HG02840 (cell line): ENCODE results near the gene USF3.
"Not testable (repeated sequence)": the region's sequence is repeated elsewhere in the genome, so short reads cannot be mapped to it uniquely, and the experiment has no call there.

ENCODE experiments used
- ATAC-seq: cut with Tn5 transposase; IDR thresholded peaks from one replicate; pipeline ENCODE4 v1.9.1; 2021; ENCODE audit warnings: mild to moderate bottlenecking, moderate library complexity, moderate number of reproducible peaks; ENCODE audit not compliant: unreplicated experiment, low FRiP score

Gene USF3

DNA sequence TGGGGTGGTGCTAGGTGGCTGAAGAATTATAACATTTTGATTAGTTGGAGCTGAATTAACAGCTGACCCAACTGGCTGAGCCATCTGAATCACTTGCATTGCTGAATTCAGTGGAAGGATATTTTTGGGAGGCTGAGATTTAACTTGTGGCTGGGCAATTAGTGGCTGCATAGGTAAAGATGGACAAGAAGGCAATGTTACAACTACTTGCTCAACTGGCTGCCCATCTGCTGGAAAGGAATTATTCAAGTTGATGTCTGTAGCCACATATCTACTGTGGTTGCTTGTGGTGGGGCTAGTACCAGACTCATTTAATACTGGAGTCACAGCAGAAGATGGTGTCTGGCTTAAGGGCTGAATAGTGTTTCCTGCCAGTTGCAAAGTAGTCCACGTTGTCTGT is 36.4 kb downstream of the USF3 start:
- no peak for ATAC-seq

DNA sequence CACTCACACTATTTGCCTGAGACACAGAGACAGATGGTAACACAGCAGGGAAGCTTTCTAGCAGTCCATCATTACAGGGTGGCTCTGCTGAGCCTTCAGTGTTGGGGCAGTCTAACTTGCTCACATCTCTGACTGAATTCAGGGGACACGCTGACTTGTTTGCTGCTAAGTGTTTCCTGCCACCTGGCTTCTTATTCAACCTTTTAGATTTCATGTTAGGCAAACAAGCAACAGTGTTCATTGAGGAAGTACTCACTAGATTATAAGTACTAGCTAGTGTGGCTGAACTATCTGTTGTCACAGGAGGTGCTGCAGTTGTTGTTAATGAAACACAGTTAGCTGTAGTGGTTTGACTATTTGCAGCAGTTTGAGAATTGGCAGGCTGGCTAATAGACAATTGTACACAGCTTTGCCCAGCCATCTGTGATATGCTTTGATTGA is 37.3 kb downstream of the USF3 start:
- no peak for ATAC-seq

- ATAC-seq = no peak
Measured at GRCh38 chr3:113658107-113658506, 38.3 kb downstream of the USF3 start.

GRCh38 chr3:113654851-113655250 is 41.6 kb downstream of the USF3 start:
- no peak for ATAC-seq

GRCh38 chr3:113654310-113654709 is 42.1 kb downstream of the USF3 start:
- no peak for ATAC-seq

GRCh38 chr3:113649174-113649845 is 47.1 kb downstream of the USF3 start:
- no peak for ATAC-seq

DNA sequence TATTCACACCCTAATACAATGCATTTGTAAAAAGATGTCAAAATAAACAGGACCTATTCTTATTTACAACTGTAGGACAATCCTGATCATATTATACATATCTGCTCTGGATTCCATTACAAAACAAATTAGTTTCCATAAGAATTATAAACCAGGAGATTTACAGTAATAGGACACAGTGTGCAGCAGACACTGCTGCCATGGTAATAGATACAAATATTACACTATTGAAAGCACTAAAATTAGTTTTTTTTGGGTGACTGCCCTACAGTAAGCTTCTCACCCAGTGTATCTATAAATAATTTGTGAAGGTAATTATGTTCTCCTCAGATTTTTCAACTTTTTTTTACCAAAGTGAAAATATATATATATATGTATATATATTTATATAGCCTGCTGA is 47.9 kb downstream of the USF3 start:
- ATAC-seq = no peak

GRCh38 chr3:113643583-113643982 is 52.9 kb downstream of the USF3 start:
- ATAC-seq = no peak

DNA sequence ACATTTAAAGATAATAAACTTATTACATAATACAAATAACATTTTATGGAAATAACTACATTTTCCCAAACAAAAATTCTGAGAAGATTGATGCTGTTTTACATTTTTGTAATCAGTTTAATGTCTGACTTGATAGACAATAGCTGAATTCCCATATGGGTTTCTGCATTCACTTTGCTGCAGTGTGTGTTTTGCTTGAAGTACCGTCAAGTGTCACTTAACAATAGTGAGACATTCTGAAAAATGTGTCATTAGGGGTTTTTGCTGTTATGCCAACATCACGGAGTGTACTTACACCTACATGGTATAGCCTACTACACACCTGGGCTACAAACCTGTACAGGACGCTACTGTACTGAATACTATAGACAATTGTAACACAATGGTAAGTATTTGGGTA is 57.5 kb downstream of the USF3 start:
- no peak for ATAC-seq

DNA sequence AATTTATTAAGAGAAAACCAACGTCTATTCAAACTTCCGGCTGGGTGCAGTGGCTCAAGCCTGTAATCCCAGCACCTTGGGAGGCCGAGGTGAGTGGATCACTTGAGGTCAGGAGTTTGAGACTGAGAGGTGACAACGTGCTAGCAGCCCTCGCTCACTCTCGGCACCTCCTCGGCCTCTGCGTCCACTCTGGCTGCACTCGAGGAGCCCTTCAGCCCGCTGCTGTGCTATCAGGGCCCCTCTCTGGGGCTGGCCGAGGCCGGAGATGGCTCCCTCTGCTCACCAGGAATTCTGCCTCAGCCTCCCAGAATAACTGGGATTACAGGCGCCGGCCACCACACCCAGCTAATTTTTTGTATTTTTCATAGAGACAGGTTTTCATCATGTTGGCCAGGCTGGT is 58.7 kb downstream of the USF3 start:
- no peak for ATAC-seq

- ATAC-seq = not testable (repeated sequence)
Measured at GRCh38 chr3:113636034-113636433, 60.4 kb downstream of the USF3 start.

DNA sequence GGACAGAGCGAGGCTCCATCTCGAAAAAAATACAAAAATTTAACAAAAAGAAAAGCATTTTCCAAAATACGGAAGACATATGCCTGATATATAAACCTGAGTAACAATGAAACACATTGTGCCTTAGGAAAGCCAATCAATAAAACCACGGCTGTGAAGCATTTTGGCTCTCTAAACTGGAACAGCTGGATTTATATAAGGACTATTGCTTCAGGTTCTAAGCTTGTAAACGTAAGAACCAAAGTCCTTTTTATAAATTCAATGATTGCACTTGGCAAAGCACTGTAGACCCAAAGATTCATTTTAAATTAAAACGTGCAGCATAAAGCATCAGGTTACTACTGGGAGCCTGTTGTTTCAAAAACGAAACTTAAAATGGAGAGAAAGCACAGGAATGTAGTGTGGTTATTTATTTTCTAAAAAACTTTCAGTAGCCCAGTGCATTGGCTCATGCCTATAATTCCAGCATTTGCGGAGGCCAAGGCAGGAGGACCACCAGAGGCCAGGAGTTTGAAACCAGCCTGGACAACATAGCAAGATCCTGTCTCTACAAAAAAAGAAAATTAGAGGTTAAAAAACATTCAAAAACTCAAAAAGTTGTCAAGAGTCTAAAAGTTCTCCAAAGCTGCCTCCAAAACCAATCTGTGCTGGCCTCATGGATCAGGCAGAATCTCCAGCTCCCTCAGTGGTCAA is 61.5 kb downstream of the USF3 start:
- ATAC-seq = no peak

DNA sequence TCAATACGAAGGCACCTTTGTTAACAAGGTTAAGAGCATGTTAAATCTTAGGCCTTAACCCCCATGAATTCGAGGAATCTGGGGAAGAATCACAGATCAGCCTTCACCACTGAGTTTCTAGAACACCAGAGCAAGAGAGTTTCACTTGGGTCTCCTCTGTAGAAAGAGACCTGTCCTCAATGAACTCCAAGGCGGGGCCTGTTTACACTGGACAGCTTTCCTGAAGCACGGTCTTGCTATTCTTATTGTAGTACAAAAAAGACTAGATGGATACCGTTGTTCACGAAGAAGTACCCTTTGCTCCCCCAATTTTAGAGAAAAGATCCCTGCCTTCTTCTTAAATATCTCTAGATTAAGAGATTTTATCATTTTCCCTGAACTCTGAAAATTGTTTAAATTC is 64.9 kb downstream of the USF3 start:
- ATAC-seq = no peak

DNA sequence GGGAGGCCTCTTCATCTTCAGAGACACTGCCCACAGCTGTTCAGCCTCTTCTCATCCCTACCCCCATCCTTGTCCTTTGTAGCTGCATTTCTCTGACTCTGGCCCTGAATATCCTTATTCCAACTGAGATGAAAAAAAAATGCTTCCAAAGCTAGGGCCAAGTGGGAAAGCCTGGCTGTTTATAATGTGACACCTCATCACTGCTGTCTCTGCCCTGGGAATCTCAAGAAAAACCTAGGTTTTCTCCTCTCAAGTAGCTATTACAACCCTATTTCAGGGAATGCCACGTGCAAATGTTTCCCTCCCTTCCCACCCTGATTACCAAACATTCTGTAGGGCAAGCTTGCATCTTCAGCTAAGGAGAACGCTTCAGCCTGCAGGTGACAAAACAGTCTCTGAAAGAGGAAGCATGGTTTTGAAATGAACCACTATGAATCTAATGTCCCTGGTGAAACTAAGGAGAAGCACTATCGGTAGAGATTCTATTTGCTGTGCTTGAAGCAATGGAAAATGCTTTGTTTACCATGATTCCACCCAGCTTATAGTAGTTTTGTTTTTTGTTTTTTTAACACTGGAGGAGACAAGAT is 65.4 kb downstream of the USF3 start:
- no peak for ATAC-seq

- ATAC-seq = no peak
Measured at GRCh38 chr3:113629584-113630421, 66.6 kb downstream of the USF3 start.

DNA sequence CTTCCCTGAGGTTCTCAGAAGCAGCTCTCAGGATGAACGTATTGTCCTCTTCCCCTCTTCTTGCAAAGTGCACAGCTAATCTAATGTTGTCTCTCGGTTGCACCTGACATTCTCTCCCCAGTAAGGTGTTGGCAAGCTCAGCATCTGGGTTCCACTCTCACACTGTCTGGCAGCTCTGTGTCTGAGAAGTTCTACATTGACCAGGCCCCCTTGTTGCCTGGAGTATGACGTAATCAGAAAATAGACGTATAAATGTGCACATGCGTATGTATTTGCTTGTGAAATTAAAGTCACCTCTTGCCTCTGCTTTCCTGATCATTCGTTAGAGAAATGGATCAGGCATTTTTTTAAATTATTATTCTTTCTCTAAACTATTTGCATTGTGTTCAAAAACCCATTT is 67.7 kb downstream of the USF3 start:
- ATAC-seq = no peak

GRCh38 chr3:113628316-113628715 is 68.1 kb downstream of the USF3 start:
- no peak for ATAC-seq

DNA sequence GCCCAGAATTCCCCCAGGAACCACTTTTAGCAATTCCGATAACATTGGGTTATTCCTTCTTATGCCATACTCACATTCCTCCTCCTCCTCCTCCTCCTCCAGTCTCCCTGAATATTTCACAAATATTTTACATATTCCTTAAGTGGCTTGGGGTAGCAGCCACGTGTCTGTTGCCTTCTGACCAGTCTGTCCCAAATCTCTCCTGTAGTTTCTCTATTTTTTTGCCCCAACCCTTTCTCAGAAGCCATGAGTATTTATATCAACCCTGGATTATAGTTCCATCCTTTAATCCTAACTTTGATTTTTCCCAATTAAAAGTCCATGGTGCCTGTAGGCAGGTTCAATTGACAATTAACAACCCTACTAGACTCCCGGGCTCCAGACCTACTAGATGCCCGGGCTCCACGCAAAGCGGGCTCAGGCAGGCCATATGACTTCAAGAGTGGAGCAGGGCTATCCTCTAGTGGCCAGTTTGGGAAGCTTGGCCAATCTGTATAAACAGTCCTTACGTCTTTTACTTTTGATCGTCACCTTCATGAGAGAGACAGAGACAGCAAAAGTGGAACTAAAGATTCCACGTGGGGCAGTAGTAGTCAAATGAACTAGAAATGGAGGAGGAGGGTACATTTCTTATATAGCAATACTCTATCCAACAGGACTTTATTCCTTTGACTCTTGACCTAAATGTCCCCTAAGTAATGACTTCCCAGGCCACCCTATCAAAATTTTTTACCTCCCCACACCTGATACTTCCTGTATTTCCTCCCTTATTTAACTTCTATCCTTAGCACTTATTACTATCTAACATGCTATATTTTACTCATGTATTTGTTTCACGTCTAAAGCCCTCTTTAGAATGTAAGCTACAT is 69.7 kb downstream of the USF3 start:
- no peak for ATAC-seq

DNA sequence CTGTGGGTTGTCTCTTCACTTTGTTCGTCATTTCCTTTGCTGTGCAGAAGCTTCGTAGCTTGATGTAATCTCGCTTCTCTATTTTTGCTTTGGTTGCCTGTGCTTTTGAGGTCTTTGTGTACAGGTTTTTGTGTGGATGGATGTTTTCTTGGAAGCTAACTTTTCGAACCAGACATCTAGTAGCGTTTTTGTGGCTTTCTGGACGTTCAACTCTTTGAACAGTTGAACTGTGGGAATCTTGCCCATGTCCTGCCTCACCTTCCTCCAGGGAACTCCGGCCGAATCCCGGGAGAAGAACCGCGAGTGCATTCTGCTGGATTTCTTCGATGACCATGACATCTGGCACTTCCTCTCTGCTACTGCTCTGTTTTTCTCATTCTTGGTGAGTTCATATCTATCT is 70.6 kb downstream of the USF3 start:
- ATAC-seq = no peak

DNA sequence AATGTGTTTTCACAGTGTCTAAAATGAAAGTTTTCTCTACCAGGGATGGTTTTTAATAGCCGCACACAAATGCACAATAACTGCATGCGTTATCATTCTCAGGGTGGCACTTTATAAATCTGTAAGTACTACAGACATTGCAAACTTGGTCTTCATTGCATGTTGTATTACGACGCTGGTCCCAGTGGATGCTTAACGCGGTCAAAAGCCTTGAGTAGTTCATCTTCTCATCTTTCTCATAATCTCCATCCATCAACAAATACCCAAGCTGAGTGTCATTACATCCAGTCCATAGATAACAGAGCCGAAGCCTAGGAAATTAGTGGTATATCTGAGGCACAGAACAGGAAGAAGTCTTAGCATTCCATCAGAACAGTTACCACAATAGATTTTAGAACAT is 72.6 kb downstream of the USF3 start:
- no peak for ATAC-seq
